Thyroid gland (tissue), 4 donors: ENCODE data around the gene PRKAR2B.

Experiments
- CTCF ChIP-seq, 6 experiments: fragments of 200-600 bp in 3 of 6; fragments of 450-650 bp in 3 of 6; sonication (generic) in 3 of 6; IDR thresholded peaks; one replicate each; pipeline ENCODE4 v1.5.1; 2016 to 2019; ENCODE audit warnings: antibody characterized with exemption in 6 of 6, mild to moderate bottlenecking in 2 of 6, inconsistent platforms in 1 of 6, moderate library complexity in 1 of 6
- POLR2A ChIP-seq, 2 donors: fragments of 450-650 bp; IDR thresholded peaks; one replicate each; pipeline ENCODE4 v1.6.1; 2017; ENCODE audit warnings: antibody characterized with exemption in 2 of 2, mild to moderate bottlenecking in 2 of 2, moderate library complexity in 1 of 2

- peak in 3 of 6 experiments; percentile 19 to 43 (median 32) for TF ChIP-seq CTCF (IDR thresholded peaks at IDR 0.05)
- no peak for TF ChIP-seq POLR2A (IDR thresholded peaks at IDR 0.05)
Observed at GRCh38 chr7:107201795-107202450, 157.4 kb downstream of the PRKAR2B start.
